Measurements from ENCODE around the gene EYA2.

DNA sequence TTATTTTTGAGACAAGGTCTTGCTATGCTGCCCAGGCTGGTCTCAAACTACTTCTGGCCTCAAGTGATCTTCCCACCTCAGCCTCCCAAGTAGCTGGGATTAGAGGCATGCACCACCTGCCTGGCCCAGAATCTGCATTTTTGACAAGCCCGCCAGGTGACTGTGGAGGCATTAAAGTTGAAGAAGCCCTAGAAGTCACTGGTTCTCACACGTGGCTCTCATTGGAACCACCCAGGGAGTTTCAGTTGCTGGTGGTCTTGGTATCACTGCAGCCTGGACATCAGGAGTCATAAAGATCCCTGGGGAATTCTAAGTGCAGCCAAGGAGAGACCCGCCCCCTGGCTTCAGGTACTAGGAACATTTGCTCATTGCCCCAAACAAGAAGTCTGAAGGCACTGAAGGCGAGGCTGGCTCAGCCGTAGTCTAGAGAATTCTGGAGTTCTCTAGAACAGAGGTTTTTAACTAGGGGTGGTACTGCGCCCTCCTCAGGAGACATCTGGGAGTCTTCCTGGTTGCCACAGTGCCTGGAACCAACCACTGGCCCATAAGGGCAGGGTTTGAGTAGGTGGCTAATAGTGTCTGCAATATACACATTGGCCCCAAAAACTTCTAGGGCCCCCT, 279.1 kb downstream of the EYA2 start:
- TF ChIP-seq CTCF (conservative IDR thresholded peaks at IDR 0.05): no peak
- TF ChIP-seq ZFX (IDR thresholded peaks at IDR 0.05): no peak

All from C4-2B (cell line).